NCI-H345 treated with DMSO at 0.1 percent for 48 hours (cell line): ENCODE results near the gene NCOA7.
"Not testable (repeated sequence)": the region's sequence is repeated elsewhere in the genome, so short reads cannot be mapped to it uniquely, and the experiment has no call there.

Experiments
- DNase-seq: peaks from one replicate; lab custom pipeline; 2025; ENCODE audit not compliant: unreplicated experiment; lab: John Stamatoyannopoulos, UW

The NCOA7 gene

GRCh38 chr6:125963817-125964216 is 173.1 kb downstream of the NCOA7 start:
- DNase-seq, result no peak

- no peak for DNase-seq
Measured at GRCh38 chr6:125966569-125966968, 175.8 kb downstream of the NCOA7 start.

- no peak for DNase-seq
Measured at GRCh38 chr6:125968493-125968892, 177.7 kb downstream of the NCOA7 start.

GRCh38 chr6:125970760-125971159 is 180.0 kb downstream of the NCOA7 start:
- DNase-seq, result no peak

- DNase-seq, result not testable (repeated sequence)
Measured at GRCh38 chr6:125972478-125972877, 181.7 kb downstream of the NCOA7 start.

- DNase-seq, result peak; percentile 54
Measured at GRCh38 chr6:125974214-125974866, 183.6 kb downstream of the NCOA7 start.

GRCh38 chr6:125979101-125979500 is 188.3 kb downstream of the NCOA7 start:
- DNase-seq, result no peak
